Lower lobe of right lung (tissue), 2 donors: ENCODE results near the gene TRAF1. TPM values are rescaled to one million over a fixed set of nuclear protein-coding genes. Genes with fewer than 3 reads are reported as not detected.

ENCODE experiments used
- ATAC-seq, 2 donors: fragments of 200-7000 bp; cut with Tn5 transposase; one replicate each; pipeline ENCODE4 v1.9.1; 2020 to 2022; ENCODE audit warnings: mild to moderate bottlenecking in 2 of 2, moderate library complexity in 2 of 2
- DNase-seq: peaks from one replicate; pipeline ENCODE4 v3.0.0-alpha.2; 2020
- H3K27ac ChIP-seq: fragments of 200-600 bp; one replicate; pipeline ENCODE4 v1.8.0; 2022
- H3K27me3 ChIP-seq: fragments of 200-600 bp; one replicate; pipeline ENCODE4 v1.8.0; 2022; ENCODE audit warnings: low read depth
- H3K36me3 ChIP-seq: fragments of 200-600 bp; one replicate; pipeline ENCODE4 v1.8.0; 2022; ENCODE audit warnings: mild to moderate bottlenecking
- H3K4me1 ChIP-seq: fragments of 200-600 bp; one replicate; pipeline ENCODE4 v1.8.0; 2022
- H3K4me3 ChIP-seq: fragments of 200-600 bp; one replicate; pipeline ENCODE4 v1.8.0; 2022; ENCODE audit warnings: mild to moderate bottlenecking
- H3K9me3 ChIP-seq: fragments of 200-600 bp; one replicate; pipeline ENCODE4 v1.8.0; 2022
- CTCF ChIP-seq: fragments of 200-600 bp; IDR thresholded peaks from one replicate; pipeline ENCODE4 v1.8.0; 2022; ENCODE audit warnings: antibody characterized with exemption, mild to moderate bottlenecking
- intact Hi-C: fragments of 100-400 bp; cut with DNase I; formaldehyde crosslinking; loops from one replicate; pipeline ENCODE4 v1.11.0; 2022
- total RNA-seq: library from RNA; stranded (reverse); fragmentation: NEBNext Ultra II Directional; extraction: Animal tissue kit (Norgen Biotek cat#: 25700); gene quantifications from one replicate; pipeline ENCODE4 v1.2.1, GENCODE V29; 2021
- donor health status: DM: no; HTN: yes; CAD: no; lungs with severe emphysema.

The TRAF1 gene
- total RNA-seq, 1 donor from 2014 or later: 5.8 TPM

GRCh38 chr9:120901755-120902568 is 24.6 kb downstream of the TRAF1 start:
- Histone ChIP-seq H3K36me3 (peaks cover 4% of the 10 kb centered on the region), H3K4me1 (peaks cover 5% of the 10 kb centered on the region), H3K9me3 (no peaks in the 10 kb centered on the region), H3K27ac (no peak overlapping the region), H3K4me3 (no peak overlapping the region), H3K27me3 (no peaks in the 10 kb centered on the region)
- no peak for TF ChIP-seq CTCF
- ATAC-seq: no peak
- intact Hi-C loops: no loop called here
- no peak for DNase-seq

GRCh38 chr9:120900824-120901223 is 25.8 kb downstream of the TRAF1 start:
- peaks cover 7% of the 10 kb centered on the region for H3K4me1 ChIP-seq
- no peaks in the 10 kb centered on the region for H3K27me3 ChIP-seq
- intact Hi-C loops: no loop called here
- H3K36me3 ChIP-seq: peaks cover 4% of the 10 kb centered on the region
- ATAC-seq (no peak), DNase-seq (no peak)
- no peak for TF ChIP-seq CTCF
- no peaks in the 10 kb centered on the region for H3K9me3 ChIP-seq
- no peak overlapping the region for H3K4me3 ChIP-seq
- H3K27ac ChIP-seq: no peak overlapping the region

GRCh38 chr9:120899490-120900068 is 27.0 kb downstream of the TRAF1 start:
- intact Hi-C loops: no loop called here
- no peak overlapping the region for H3K27ac ChIP-seq
- H3K36me3 ChIP-seq: peaks cover under 1% of the 10 kb centered on the region
- DNase-seq (no peak), ATAC-seq (no peak)
- peaks cover 3% of the 10 kb centered on the region for H3K27me3 ChIP-seq
- H3K9me3 ChIP-seq: no peaks in the 10 kb centered on the region
- peaks cover 13% of the 10 kb centered on the region for H3K4me1 ChIP-seq
- H3K4me3 ChIP-seq: no peak overlapping the region
- no peak for TF ChIP-seq CTCF

- Histone ChIP-seq H3K9me3 (no peaks in the 10 kb centered on the region), H3K4me3 (no peak overlapping the region), H3K27me3 (peaks cover 3% of the 10 kb centered on the region), H3K36me3 (no peaks in the 10 kb centered on the region), H3K27ac (no peak overlapping the region), H3K4me1 (peaks cover 14% of the 10 kb centered on the region)
- intact Hi-C loops: no loop called here
- ATAC-seq (no peak), DNase-seq (no peak)
- no peak for TF ChIP-seq CTCF
Measured at GRCh38 chr9:120898396-120898795, 28.2 kb downstream of the TRAF1 start.

GRCh38 chr9:120895951-120896350 is 30.6 kb downstream of the TRAF1 start:
- Histone ChIP-seq H3K36me3 (no peaks in the 10 kb centered on the region), H3K4me3 (no peak overlapping the region), H3K27me3 (peaks cover 3% of the 10 kb centered on the region), H3K9me3 (no peaks in the 10 kb centered on the region), H3K27ac (no peak overlapping the region), H3K4me1 (peaks cover 28% of the 10 kb centered on the region)
- no peak for DNase-seq
- no peak for TF ChIP-seq CTCF
- intact Hi-C loops: no loop called here
- ATAC-seq: no peak
